Peyer's patch (tissue), 4 donors: Measurements from ENCODE around the gene COL6A1.

ENCODE experiments used
- CTCF ChIP-seq, 6 experiments: fragments of 450-650 bp in 4 of 6; fragments of 200-600 bp in 2 of 6; sonication (generic) in 1 of 6; IDR thresholded peaks; one replicate each; pipeline ENCODE4 v1.5.1; 2017 to 2019; ENCODE audit warnings: antibody characterized with exemption in 6 of 6, mild to moderate bottlenecking in 3 of 6, moderate library complexity in 1 of 6
- POLR2A ChIP-seq, 2 donors: fragments of 450-650 bp; IDR thresholded peaks; one replicate each; pipeline ENCODE4 v1.5.1; 2017; ENCODE audit warnings: antibody characterized with exemption in 2 of 2, mild to moderate bottlenecking in 2 of 2, moderate library complexity in 2 of 2

DNA sequence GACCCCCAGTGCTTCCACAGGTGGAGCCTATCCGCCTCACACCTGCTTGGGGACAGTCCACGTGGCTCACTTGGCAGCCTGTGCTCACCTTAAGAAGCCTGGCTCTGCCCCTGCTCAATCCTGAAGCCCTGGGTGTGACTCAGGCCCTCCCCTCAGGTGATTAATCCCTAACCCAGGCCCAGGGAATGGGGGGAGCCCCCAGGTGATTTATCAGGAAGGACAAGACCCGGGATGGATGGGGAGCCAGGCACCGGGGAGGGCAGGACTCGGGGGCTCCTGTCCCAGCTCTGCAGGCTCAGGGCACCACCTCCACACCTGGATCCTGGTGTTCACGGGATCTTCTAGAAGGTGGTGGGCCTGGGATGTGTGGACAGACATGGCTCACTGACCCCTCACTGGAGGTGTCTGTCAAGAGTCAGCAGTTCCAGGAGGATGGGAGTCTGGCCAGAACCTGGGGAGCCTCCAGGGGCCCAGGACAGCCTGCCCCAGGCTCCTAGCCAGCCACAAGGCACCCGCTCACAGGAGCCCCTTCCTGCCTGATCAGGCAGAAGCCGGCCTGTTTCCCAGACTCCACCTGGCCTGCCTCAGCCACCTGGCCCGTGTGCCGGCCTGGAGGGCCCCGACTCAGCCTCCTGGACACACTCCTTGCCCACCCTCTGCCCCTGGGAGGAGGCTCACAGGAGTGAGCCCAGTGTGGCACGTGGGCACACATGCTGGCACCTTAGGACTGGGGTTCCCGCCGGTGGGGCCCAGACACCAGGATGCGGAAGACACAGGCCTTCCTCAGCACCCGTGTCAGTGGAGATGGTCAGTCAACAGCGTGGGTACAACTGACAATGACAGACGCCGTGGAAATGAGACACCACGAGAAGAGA, 38.6 kb upstream of the COL6A1 start:
- TF ChIP-seq POLR2A (IDR thresholded peaks at IDR 0.05), result no peak
- TF ChIP-seq CTCF (IDR thresholded peaks at IDR 0.05), result no peak
